Mammary epithelial cell (primary cell): Measurements from ENCODE around the gene RIT2.

Experiments
- CTCF ChIP-seq, 2 donors: IDR thresholded peaks in 1 of 2; conservative IDR thresholded peaks in 1 of 2; 2 replicates each; pipeline ENCODE4 v1.5.1; 2011 to 2012; ENCODE audit warnings: inconsistent platforms in 2 of 2, low read length in 2 of 2, mild to moderate bottlenecking in 2 of 2, control low read depth in 1 of 2, low read depth in 1 of 2; ENCODE audit not compliant: insufficient read depth in 1 of 2; ENCODE audit errors: extremely low read depth in 1 of 2
- EZH2 ChIP-seq: IDR thresholded peaks from 2 replicates; pipeline ENCODE4 v1.6.1; 2012; ENCODE audit warnings: low read length, inconsistent platforms, borderline replicate concordance

DNA sequence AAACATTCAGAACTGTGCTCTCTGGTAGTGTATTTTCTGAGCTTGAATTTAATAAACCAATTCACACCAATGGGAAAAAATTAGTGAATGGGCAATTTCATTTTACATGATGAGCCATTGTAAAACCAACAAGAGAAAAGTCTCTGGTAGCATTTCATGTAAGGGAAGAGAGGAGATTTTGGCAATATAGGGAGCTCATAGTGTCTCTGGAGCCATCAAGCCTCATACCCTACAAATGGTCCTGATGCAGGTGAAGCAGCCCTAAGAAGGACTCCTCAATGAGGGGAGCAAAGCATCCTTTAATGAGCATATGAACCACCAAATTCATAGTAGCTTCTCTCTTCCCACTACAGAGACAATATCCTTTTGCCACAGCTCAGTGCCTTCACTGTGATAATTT, 373.0 kb downstream of the RIT2 start:
- TF ChIP-seq EZH2 (no peak), CTCF (conservative IDR thresholded peaks at IDR 0.05 in 1 of 2, IDR thresholded peaks at IDR 0.05 in 1 of 2; ENCODE audit: extremely low read depth in 1 of 2, insufficient read depth in 1 of 2, low read depth in 1 of 2, low read length in 2 of 2) (no peak)
